ENCODE data around the gene IFNA7. TPM values are rescaled to one million over a fixed set of nuclear protein-coding genes. Genes with fewer than 3 reads are reported as not detected.
"Not testable (repeated sequence)": the region's sequence is repeated elsewhere in the genome, so short reads cannot be mapped to it uniquely, and the experiment has no call there.

The IFNA7 gene
- polyA plus RNA-seq (2013, experiment 1 of 2): not detected
- polyA plus RNA-seq (2013, experiment 2 of 2): not detected

DNA sequence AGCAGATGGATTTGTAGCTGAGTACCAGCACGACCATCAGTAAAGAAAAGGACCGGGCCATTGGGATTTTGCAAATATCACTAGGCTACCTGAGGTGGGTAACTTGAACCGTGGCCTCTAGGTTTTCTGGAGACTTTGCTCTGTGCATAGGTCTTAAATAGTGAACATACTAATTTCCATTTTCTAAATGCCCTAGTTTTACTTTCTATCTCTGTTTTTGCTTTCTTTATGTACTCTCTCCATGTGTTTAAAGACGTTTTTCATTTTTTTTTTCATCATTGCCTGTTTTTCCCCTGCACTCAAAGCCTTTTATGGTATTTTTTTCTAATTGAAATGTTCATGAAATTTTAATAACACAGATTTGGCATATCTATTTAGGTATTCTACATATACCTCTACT, at the start of gene IFNA7:
IFNA7 (minus strand) TSS at position 101 of the 400 bp plus-strand sequence; CDS start at position 61, 40 bp downstream.
- H3K4me3 ChIP-seq (ENCODE audit: extremely low read depth, insufficient read depth, low read length, poor library complexity, severe bottlenecking); H3K4me1 ChIP-seq (ENCODE audit: control insufficient read depth, insufficient read depth, low read length, poor library complexity, severe bottlenecking); H3K27ac ChIP-seq (ENCODE audit: low read depth, low read length, severe bottlenecking); H3K9me3 ChIP-seq (ENCODE audit: control insufficient read depth, low read length); H3K36me3 ChIP-seq (ENCODE audit: control insufficient read depth, insufficient read depth, low read length): not testable (repeated sequence)
- WGBS, 2 experiments (ENCODE audit: insufficient coverage in 2 of 2): 79 to 83% methylated on average over 2 of the region's 4 CpGs

DNA sequence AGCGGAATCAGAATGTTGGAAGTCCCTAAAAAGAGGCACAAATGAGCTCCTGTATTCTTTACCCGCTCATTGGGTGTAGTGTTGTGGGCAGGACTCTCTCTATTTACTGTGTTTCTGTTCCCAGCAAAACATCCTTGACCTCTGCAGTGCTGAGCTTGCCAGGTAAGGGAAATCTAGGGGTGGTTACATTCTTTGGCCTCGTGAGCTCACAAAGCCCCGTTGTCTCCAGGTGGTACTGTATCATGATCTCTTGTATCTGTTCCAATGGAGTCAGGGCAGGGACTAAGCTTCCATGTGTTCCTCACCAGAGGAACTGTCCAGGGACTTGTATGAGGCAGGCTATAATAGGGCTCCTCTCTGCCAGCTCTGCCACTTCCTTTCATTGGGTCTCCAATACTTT, 49.6 kb upstream of the IFNA7 start:
- Histone ChIP-seq H3K9me3 (ENCODE audit: control insufficient read depth, low read length) (no peaks in the 10 kb centered on the region), H3K4me1 (ENCODE audit: control insufficient read depth, insufficient read depth, low read length, poor library complexity, severe bottlenecking) (no peaks in the 10 kb centered on the region), H3K36me3 (ENCODE audit: control insufficient read depth, insufficient read depth, low read length) (no peaks in the 10 kb centered on the region), H3K27ac (ENCODE audit: low read depth, low read length, severe bottlenecking) (no peak overlapping the region), H3K4me3 (ENCODE audit: extremely low read depth, insufficient read depth, low read length, poor library complexity, severe bottlenecking) (no peak overlapping the region)
- WGBS, 2 experiments (ENCODE audit: insufficient coverage in 2 of 2): 67 to 88% methylated on average over 2 to 3 of the region's 4 CpGs

DNA sequence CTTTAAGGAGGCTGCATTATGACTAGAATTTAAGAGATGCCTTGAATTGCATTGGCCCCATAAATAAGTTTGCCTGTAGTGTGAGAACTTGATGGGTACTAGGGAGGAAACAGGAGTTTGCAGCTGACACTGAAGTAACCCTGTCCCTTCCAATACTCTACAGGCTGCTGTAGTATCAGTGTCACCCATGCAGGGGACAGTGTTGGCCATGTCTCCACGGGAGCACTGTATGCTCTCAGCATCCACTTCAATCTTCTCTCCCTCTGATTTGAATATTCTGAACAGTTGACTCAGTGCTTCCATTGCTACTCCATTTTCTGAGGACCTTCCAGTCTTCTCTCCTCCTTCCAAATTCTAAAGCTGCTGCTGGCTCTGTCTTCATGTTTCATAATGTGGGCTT, 49.2 kb upstream of the IFNA7 start:
- 67% methylated on average over 1 of the region's 1 CpG; no CpG with 5 or more reads in 1 of the 2 experiments for WGBS, 2 experiments (ENCODE audit: insufficient coverage in 2 of 2)
- no peak overlapping the region for H3K27ac ChIP-seq (ENCODE audit: low read depth, low read length, severe bottlenecking)
- no peaks in the 10 kb centered on the region for H3K9me3 ChIP-seq (ENCODE audit: control insufficient read depth, low read length)
- no peak overlapping the region for H3K4me3 ChIP-seq (ENCODE audit: extremely low read depth, insufficient read depth, low read length, poor library complexity, severe bottlenecking)
- H3K36me3 ChIP-seq (ENCODE audit: control insufficient read depth, insufficient read depth, low read length): no peaks in the 10 kb centered on the region
- no peaks in the 10 kb centered on the region for H3K4me1 ChIP-seq (ENCODE audit: control insufficient read depth, insufficient read depth, low read length, poor library complexity, severe bottlenecking)

DNA sequence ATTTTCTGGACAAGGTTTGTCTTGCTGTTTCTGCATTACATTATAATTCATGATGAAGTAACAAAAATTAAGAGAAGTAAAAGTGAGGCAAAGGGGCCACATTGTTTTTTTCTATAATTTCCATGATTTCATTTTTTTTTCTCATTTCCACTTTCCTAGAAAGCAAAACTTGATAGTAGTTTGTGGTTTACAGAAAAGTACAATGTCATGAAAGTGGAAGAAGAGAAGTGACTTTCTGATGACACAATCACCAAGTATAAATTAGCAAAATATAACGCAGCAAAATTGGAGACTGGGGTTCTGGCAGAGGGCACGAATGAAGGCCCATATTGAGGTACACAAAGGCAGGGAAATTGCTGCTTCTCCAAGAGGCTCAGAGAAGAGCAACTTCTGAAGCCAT, 42.8 kb upstream of the IFNA7 start:
- WGBS, 2 experiments (ENCODE audit: insufficient coverage in 2 of 2): 64 to 86% methylated on average over 2 of the region's 2 CpGs
- no peaks in the 10 kb centered on the region for H3K9me3 ChIP-seq (ENCODE audit: control insufficient read depth, low read length)

DNA sequence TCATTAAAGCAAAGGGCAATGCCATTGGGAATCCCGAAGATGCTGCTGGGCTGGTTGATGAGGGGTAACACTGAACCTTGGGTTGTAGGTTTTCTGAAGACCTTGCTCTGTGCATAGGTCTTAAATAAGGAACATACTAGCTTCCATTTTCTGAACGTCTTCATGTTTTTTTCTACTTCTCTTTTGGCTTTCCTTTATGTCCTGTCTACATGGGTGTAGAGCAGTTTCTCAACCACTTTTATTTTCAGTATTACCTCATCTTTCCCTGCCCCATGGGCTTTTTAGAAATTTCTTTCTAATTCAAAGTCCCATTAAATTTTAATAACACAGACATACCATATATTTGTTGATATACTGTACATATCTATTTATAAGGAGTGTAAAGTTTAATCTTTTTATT, 37.9 kb upstream of the IFNA7 start, which contains the start of gene IFNA14:
IFNA14 (minus strand) TSS at position 95 of the 400 bp plus-strand sequence; CDS start at position 25, 70 bp downstream.
- no peaks in the 10 kb centered on the region for H3K36me3 ChIP-seq (ENCODE audit: control insufficient read depth, insufficient read depth, low read length)
- no peak within 1 kb of the TSS for H3K27ac ChIP-seq (ENCODE audit: low read depth, low read length, severe bottlenecking)
- no peaks in the 10 kb centered on the region for H3K4me1 ChIP-seq (ENCODE audit: control insufficient read depth, insufficient read depth, low read length, poor library complexity, severe bottlenecking)
- no peak within 1 kb of the TSS for H3K4me3 ChIP-seq (ENCODE audit: extremely low read depth, insufficient read depth, low read length, poor library complexity, severe bottlenecking)
- no peaks in the 10 kb centered on the region for H3K9me3 ChIP-seq (ENCODE audit: control insufficient read depth, low read length)
- WGBS, 2 experiments (ENCODE audit: insufficient coverage in 2 of 2): 92 to 100% methylated on average over 1 to 2 of the region's 2 CpGs

More for the DNA sequence above, 42.8 kb upstream of the IFNA7 start:
- H3K4me3 ChIP-seq (ENCODE audit: extremely low read depth, insufficient read depth, low read length, poor library complexity, severe bottlenecking): no peak overlapping the region
- no peak overlapping the region for H3K27ac ChIP-seq (ENCODE audit: low read depth, low read length, severe bottlenecking)
- H3K4me1 ChIP-seq (ENCODE audit: control insufficient read depth, insufficient read depth, low read length, poor library complexity, severe bottlenecking): no peaks in the 10 kb centered on the region
- H3K36me3 ChIP-seq (ENCODE audit: control insufficient read depth, insufficient read depth, low read length): no peaks in the 10 kb centered on the region

DNA sequence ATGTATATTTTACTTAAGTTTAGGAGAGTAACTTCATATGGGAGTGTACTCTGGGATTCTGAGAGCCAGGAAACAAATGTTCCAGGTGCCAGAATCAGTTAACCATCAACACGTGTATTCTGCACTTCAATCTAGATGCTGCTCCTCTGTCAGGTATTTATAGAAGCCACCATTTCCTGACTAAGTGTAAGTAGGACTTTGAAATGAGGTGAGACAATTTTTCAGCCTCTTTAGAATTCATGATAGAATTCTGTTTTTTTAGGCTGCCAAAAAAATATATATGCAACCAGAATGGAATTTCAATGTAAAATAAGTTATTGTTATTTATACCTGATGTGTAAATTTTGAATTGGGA, 34.3 kb upstream of the IFNA7 start:
- not testable (repeated sequence) for H3K4me1 ChIP-seq (ENCODE audit: control insufficient read depth, insufficient read depth, low read length, poor library complexity, severe bottlenecking); H3K4me3 ChIP-seq (ENCODE audit: extremely low read depth, insufficient read depth, low read length, poor library complexity, severe bottlenecking); H3K36me3 ChIP-seq (ENCODE audit: control insufficient read depth, insufficient read depth, low read length); H3K27ac ChIP-seq (ENCODE audit: low read depth, low read length, severe bottlenecking); H3K9me3 ChIP-seq (ENCODE audit: control insufficient read depth, low read length)
- WGBS, 2 experiments (ENCODE audit: insufficient coverage in 2 of 2): no CpG with 5 or more reads among the region's 1 CpG

DNA sequence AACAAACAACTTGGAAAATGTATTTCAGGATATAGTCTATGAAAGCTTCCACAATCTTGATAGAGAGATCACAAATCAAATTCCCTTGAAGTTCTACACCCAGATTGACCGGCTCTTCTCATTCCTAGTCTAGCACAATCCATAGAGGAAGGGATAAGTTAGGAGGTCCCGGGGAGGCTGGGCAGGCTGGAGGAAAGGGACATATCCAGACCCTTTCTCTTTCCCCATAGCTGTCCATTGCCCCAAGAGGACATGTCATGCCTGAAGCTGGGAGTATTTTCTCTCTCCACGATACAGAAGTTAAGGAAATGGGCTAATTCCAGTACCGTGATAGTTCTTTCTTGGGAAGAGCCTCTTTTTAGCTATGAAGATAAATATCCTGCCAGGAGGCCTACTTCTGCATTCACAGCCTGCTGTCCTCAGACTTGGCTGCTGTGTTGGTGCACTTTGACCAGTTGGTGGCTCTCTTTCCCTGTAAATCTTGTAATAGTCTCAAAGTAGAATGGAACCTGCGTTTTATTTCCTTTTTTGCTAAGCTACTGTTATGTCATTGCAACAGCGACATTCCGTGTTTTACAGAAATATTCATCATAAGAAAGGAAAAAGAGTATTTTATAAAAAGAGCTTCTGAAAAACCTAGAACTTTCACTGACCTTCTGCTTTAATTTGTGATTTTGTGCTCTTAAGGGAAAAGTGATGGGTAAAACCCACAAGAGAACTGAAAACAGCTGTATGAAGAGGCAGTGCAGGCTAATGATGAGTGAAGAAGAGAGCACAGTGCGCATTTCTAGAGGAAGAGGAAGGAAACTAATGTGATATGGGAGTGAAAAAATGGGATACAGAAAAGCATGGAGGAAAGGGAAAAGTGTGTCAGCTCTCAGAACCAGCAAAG, 33.7 kb upstream of the IFNA7 start:
- WGBS, 2 experiments (ENCODE audit: insufficient coverage in 2 of 2): 33 to 100% methylated on average over 1 of the region's 8 CpGs

DNA sequence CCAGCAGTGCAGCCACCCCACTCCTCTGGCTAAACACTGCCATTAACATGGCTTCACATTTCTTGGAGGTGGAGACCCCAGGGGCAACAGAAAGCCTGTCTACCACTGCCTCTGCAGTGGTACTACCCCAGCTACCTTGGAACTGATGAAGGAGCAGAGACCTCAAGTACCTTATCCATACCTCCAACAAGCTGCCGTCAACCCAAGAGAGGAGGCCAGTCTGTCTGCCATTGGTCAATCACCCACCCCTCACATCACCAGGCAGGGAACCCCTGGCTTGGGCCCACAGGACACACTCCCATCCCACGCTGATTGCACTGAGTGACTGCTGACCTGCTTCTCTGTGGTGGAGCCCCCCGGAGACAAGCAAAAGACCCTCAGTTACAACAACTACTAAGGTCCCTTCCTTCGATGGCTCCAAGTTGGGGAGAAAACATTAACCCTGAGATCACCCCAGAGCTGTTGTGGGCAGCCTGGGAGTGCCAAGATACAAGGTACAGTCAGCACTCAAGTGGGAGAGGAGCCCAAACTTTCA, 32.2 kb upstream of the IFNA7 start:
- Histone ChIP-seq H3K4me1 (ENCODE audit: control insufficient read depth, insufficient read depth, low read length, poor library complexity, severe bottlenecking) (no peaks in the 10 kb centered on the region), H3K4me3 (ENCODE audit: extremely low read depth, insufficient read depth, low read length, poor library complexity, severe bottlenecking) (no peak overlapping the region), H3K27ac (ENCODE audit: low read depth, low read length, severe bottlenecking) (no peak overlapping the region), H3K9me3 (ENCODE audit: control insufficient read depth, low read length) (no peaks in the 10 kb centered on the region), H3K36me3 (ENCODE audit: control insufficient read depth, insufficient read depth, low read length) (no peaks in the 10 kb centered on the region)
- WGBS, 2 experiments (ENCODE audit: insufficient coverage in 2 of 2): 67 to 100% methylated on average over 2 to 3 of the region's 4 CpGs

More for the DNA sequence above, 33.7 kb upstream of the IFNA7 start:
- H3K36me3 ChIP-seq (ENCODE audit: control insufficient read depth, insufficient read depth, low read length); H3K4me3 ChIP-seq (ENCODE audit: extremely low read depth, insufficient read depth, low read length, poor library complexity, severe bottlenecking); H3K4me1 ChIP-seq (ENCODE audit: control insufficient read depth, insufficient read depth, low read length, poor library complexity, severe bottlenecking); H3K27ac ChIP-seq (ENCODE audit: low read depth, low read length, severe bottlenecking); H3K9me3 ChIP-seq (ENCODE audit: control insufficient read depth, low read length): not testable (repeated sequence)

DNA sequence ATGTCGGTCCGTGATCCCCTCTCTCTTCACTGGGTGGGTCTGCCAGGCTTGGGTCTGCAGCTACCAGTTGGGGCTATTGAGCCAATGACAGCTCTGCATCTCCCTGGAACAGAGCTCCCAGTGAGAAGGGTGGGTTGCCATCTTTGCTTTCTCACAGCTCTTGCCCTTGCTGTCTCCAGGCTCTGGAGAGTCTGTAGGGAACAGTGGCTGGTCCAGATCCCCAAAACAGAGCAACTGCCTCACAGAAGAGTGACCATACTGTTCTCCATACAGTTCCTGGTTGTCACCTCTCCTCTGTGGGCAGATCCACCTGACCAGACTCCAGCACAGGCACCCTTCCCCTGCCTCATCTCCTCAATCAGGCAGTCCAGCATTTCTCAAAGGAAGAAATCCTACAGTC, 31.3 kb upstream of the IFNA7 start:
- Histone ChIP-seq H3K4me1 (ENCODE audit: control insufficient read depth, insufficient read depth, low read length, poor library complexity, severe bottlenecking) (no peaks in the 10 kb centered on the region), H3K4me3 (ENCODE audit: extremely low read depth, insufficient read depth, low read length, poor library complexity, severe bottlenecking) (no peak overlapping the region), H3K36me3 (ENCODE audit: control insufficient read depth, insufficient read depth, low read length) (no peaks in the 10 kb centered on the region), H3K27ac (ENCODE audit: low read depth, low read length, severe bottlenecking) (no peak overlapping the region), H3K9me3 (ENCODE audit: control insufficient read depth, low read length) (no peaks in the 10 kb centered on the region)
- WGBS, 2 experiments (ENCODE audit: insufficient coverage in 2 of 2): 60 to 89% methylated on average over 2 of the region's 2 CpGs

DNA sequence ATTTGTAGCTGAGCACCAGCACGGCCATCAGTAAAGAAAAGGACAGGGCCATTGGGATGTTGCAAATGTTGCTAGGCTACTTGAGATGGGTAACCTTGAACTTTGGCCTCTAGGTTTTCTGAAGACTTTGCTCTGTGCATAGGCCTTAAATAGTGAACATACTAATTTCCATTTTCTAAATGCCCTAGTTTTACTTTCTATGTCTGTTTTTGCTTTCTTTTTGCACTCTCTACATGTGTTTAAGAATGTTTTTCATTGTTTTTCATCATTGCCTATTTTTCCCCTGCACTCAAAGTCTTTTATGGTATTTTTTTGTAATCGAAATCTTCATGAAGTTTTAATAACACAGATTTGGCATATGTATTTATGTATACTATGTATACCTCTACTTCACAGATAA, 26.1 kb upstream of the IFNA7 start, which contains the start of gene IFNA17:
IFNA17 (minus strand) TSS at position 101 of the 400 bp plus-strand sequence; CDS start at position 52, 49 bp downstream.
- Histone ChIP-seq H3K36me3 (ENCODE audit: control insufficient read depth, insufficient read depth, low read length) (no peaks in the 10 kb centered on the region), H3K4me1 (ENCODE audit: control insufficient read depth, insufficient read depth, low read length, poor library complexity, severe bottlenecking) (no peaks in the 10 kb centered on the region), H3K27ac (ENCODE audit: low read depth, low read length, severe bottlenecking) (no peak within 1 kb of the TSS), H3K4me3 (ENCODE audit: extremely low read depth, insufficient read depth, low read length, poor library complexity, severe bottlenecking) (no peak within 1 kb of the TSS), H3K9me3 (ENCODE audit: control insufficient read depth, low read length) (no peaks in the 10 kb centered on the region)
- WGBS, 2 experiments (ENCODE audit: insufficient coverage in 2 of 2): no CpG with 5 or more reads among the region's 2 CpGs

DNA sequence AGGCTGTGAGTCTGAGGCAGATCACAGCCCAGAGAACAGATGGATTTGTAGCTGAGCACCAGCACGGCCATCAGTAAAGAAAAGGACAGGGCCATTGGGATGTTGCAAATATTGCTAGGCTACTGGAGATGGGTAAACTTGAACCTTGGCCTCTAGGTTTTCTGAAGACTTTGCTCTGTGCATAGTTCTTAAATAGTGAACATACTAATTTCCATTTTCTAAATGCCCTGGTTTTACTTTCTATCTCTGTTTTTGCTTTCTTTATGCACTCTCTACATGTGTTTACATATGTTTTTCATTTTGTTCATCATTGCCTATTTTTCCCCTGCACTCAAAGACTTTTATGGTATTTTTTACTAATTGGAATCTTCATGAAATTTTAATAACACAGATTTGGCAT, 15.2 kb upstream of the IFNA7 start, which contains the start of gene IFNA16:
IFNA16 (minus strand) TSS at position 101 of the 400 bp plus-strand sequence; CDS start at position 95, 6 bp downstream.
- not testable (repeated sequence) for H3K36me3 ChIP-seq (ENCODE audit: control insufficient read depth, insufficient read depth, low read length); H3K27ac ChIP-seq (ENCODE audit: low read depth, low read length, severe bottlenecking); H3K4me1 ChIP-seq (ENCODE audit: control insufficient read depth, insufficient read depth, low read length, poor library complexity, severe bottlenecking); H3K4me3 ChIP-seq (ENCODE audit: extremely low read depth, insufficient read depth, low read length, poor library complexity, severe bottlenecking); H3K9me3 ChIP-seq (ENCODE audit: control insufficient read depth, low read length)
- WGBS, 2 experiments (ENCODE audit: insufficient coverage in 2 of 2): 80 to 100% methylated on average over 1 of the region's 1 CpG
